ENCODE data around the gene MBIP.

GRCh38 chr14:36319899-36320199 lies 588 bp downstream of the MBIP start:
- TF ChIP-seq, protein P1, sequence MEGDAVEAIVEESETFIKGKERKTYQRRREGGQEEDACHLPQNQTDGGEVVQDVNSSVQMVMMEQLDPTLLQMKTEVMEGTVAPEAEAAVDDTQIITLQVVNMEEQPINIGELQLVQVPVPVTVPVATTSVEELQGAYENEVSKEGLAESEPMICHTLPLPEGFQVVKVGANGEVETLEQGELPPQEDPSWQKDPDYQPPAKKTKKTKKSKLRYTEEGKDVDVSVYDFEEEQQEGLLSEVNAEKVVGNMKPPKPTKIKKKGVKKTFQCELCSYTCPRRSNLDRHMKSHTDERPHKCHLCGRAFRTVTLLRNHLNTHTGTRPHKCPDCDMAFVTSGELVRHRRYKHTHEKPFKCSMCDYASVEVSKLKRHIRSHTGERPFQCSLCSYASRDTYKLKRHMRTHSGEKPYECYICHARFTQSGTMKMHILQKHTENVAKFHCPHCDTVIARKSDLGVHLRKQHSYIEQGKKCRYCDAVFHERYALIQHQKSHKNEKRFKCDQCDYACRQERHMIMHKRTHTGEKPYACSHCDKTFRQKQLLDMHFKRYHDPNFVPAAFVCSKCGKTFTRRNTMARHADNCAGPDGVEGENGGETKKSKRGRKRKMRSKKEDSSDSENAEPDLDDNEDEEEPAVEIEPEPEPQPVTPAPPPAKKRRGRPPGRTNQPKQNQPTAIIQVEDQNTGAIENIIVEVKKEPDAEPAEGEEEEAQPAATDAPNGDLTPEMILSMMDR (tag by site-specific recombination; IDR thresholded peaks at IDR 0.05), result no peak
- TF ChIP-seq ZNF501 (tag by site-specific recombination; IDR thresholded peaks at IDR 0.05), result no peak
